Endothelial cell (in vitro differentiated cells): ENCODE data around the gene CCDC121. TPM values are rescaled to one million over a fixed set of nuclear protein-coding genes. Genes with fewer than 3 reads are reported as not detected.

Source experiments
- DNase-seq: peaks from one replicate; pipeline ENCODE4 v3.0.0; 2021; ENCODE audit warnings: low spot score
- H3K27ac Mint-ChIP-seq: one replicate; pipeline ENCODE4 v1.8.0; 2021; ENCODE audit warnings: mixed read lengths, inconsistent platforms; ENCODE audit not compliant: unreplicated experiment
- H3K27me3 Mint-ChIP-seq: one replicate; pipeline ENCODE4 v1.8.0; 2021; ENCODE audit warnings: mild to moderate bottlenecking, moderate library complexity, mixed read lengths, inconsistent platforms; ENCODE audit not compliant: unreplicated experiment
- H3K36me3 Mint-ChIP-seq: one replicate; pipeline ENCODE4 v1.8.0; 2021; ENCODE audit warnings: mild to moderate bottlenecking, low read depth, mixed read lengths, inconsistent platforms; ENCODE audit not compliant: unreplicated experiment
- H3K4me1 Mint-ChIP-seq: one replicate; pipeline ENCODE4 v1.8.0; 2021; ENCODE audit warnings: mild to moderate bottlenecking, mixed read lengths, inconsistent platforms; ENCODE audit not compliant: unreplicated experiment
- H3K4me3 Mint-ChIP-seq: one replicate; pipeline ENCODE4 v1.8.0; 2021; ENCODE audit warnings: mild to moderate bottlenecking, mixed read lengths, inconsistent platforms; ENCODE audit not compliant: unreplicated experiment
- H3K9me3 Mint-ChIP-seq: one replicate; pipeline ENCODE4 v1.8.0; 2021; ENCODE audit warnings: mixed read lengths, inconsistent platforms; ENCODE audit not compliant: unreplicated experiment
- CTCF ChIP-seq: fragments of 200-600 bp; sonication (generic); IDR thresholded peaks from one replicate; pipeline ENCODE4 v1.5.0; 2021; ENCODE audit warnings: antibody characterized with exemption; ENCODE audit not compliant: unreplicated experiment
- total RNA-seq: library from RNA; stranded (reverse); fragmentation: NEBNext Ultra II Directional; extraction: Animal tissue kit (Norgen Biotek cat#: 25700); gene quantifications from one replicate; pipeline ENCODE4 v1.2.1, GENCODE V29; 2021; ENCODE audit not compliant: unreplicated experiment

CCDC121 gene
- total RNA-seq, 1 donor from 2014 or later: 4.7 TPM

GRCh38 chr2:27647737-27648136 is 18.9 kb upstream of the CCDC121 start:
- Mint-ChIP-seq H3K36me3 (peaks cover 24% of the 10 kb centered on the region), H3K4me1 (no peaks in the 10 kb centered on the region), H3K9me3 (no peaks in the 10 kb centered on the region), H3K27me3 (no peaks in the 10 kb centered on the region), H3K4me3 (no peak overlapping the region), H3K27ac (no peak overlapping the region)
- TF ChIP-seq CTCF: no peak
- DNase-seq: no peak

- TF ChIP-seq CTCF: no peak
- Mint-ChIP-seq H3K4me3 (no peak overlapping the region), H3K36me3 (peaks cover 24% of the 10 kb centered on the region), H3K4me1 (no peaks in the 10 kb centered on the region), H3K9me3 (no peaks in the 10 kb centered on the region), H3K27me3 (no peaks in the 10 kb centered on the region), H3K27ac (no peak overlapping the region)
- DNase-seq: no peak
Observed at GRCh38 chr2:27647289-27647688, 18.5 kb upstream of the CCDC121 start.

GRCh38 chr2:27645197-27645596 is 16.4 kb upstream of the CCDC121 start:
- Mint-ChIP-seq H3K4me3 (no peak overlapping the region), H3K4me1 (no peaks in the 10 kb centered on the region), H3K9me3 (no peaks in the 10 kb centered on the region), H3K27me3 (no peaks in the 10 kb centered on the region), H3K27ac (no peak overlapping the region), H3K36me3 (peaks cover 22% of the 10 kb centered on the region)
- no peak for DNase-seq
- no peak for TF ChIP-seq CTCF

GRCh38 chr2:27640722-27641245 is 12.0 kb upstream of the CCDC121 start:
- Mint-ChIP-seq H3K36me3 (peaks cover 23% of the 10 kb centered on the region), H3K9me3 (no peaks in the 10 kb centered on the region), H3K27me3 (no peaks in the 10 kb centered on the region)

GRCh38 chr2:27638709-27639108 is 9.9 kb upstream of the CCDC121 start:
- Mint-ChIP-seq H3K36me3 (peaks cover 40% of the 10 kb centered on the region), H3K4me3 (no peak overlapping the region), H3K9me3 (no peaks in the 10 kb centered on the region), H3K4me1 (no peaks in the 10 kb centered on the region), H3K27ac (no peak overlapping the region), H3K27me3 (no peaks in the 10 kb centered on the region)
- DNase-seq: no peak
- TF ChIP-seq CTCF: no peak

More at GRCh38 chr2:27640722-27641245, 12.0 kb upstream of the CCDC121 start:
- no peak overlapping the region for H3K4me3 Mint-ChIP-seq
- no peak for DNase-seq
- no peak overlapping the region for H3K27ac Mint-ChIP-seq
- TF ChIP-seq CTCF: no peak
- H3K4me1 Mint-ChIP-seq: no peaks in the 10 kb centered on the region
